Measurements from ENCODE around the gene CPNE7. TPM values are rescaled to one million over a fixed set of nuclear protein-coding genes. Genes with fewer than 3 reads are reported as not detected.

The CPNE7 gene
- total and polyA plus RNA-seq, 2 of the 8 experiments (the other 6 are each of a cell fraction or from before 2014, with no cell fraction given): 10.0 to 23.7 TPM

DNA sequence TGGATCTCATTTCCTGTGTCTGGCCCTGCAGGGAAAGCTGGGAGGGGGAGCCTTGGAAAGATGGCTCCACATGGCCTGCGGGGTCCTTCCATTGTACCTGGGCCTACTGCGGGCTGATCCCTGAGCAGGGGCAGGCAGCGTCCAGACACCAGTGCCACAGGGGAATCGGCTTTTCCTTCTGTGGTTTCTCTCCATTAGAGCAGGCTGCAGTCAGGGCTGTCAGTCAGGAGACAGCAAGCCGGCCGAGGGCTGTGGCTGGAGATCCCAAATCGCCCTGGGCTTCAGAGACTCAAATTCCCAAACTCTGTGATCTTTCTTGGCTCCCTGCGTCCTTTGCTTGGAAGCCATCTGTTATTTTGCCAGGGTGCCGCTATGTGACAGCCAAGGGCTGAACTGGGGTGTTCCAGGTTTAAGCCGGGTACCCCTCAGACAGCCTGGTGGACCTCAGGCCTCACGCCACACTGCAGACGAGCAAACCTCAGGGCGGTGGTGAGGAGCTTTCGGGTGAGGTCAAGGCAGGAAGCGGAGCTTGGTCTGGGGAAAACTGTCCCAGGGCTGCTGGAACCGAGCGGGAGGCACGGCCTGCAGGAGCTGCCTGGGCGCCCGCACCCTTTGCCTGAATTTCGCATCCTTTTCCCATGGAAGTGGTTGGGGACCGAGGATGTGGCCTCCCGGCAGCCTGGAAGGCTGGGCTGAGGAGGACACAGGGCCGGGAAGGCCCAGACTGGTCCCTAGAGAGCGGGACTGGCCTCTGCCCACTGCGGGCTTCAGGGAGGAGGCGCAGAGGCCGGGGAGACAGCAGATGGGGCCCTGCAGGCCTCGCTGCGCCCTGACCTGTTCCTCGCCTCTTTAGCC, 1.5 kb upstream of the CPNE7 start (continued):
- TF ChIP-seq, protein P1, sequence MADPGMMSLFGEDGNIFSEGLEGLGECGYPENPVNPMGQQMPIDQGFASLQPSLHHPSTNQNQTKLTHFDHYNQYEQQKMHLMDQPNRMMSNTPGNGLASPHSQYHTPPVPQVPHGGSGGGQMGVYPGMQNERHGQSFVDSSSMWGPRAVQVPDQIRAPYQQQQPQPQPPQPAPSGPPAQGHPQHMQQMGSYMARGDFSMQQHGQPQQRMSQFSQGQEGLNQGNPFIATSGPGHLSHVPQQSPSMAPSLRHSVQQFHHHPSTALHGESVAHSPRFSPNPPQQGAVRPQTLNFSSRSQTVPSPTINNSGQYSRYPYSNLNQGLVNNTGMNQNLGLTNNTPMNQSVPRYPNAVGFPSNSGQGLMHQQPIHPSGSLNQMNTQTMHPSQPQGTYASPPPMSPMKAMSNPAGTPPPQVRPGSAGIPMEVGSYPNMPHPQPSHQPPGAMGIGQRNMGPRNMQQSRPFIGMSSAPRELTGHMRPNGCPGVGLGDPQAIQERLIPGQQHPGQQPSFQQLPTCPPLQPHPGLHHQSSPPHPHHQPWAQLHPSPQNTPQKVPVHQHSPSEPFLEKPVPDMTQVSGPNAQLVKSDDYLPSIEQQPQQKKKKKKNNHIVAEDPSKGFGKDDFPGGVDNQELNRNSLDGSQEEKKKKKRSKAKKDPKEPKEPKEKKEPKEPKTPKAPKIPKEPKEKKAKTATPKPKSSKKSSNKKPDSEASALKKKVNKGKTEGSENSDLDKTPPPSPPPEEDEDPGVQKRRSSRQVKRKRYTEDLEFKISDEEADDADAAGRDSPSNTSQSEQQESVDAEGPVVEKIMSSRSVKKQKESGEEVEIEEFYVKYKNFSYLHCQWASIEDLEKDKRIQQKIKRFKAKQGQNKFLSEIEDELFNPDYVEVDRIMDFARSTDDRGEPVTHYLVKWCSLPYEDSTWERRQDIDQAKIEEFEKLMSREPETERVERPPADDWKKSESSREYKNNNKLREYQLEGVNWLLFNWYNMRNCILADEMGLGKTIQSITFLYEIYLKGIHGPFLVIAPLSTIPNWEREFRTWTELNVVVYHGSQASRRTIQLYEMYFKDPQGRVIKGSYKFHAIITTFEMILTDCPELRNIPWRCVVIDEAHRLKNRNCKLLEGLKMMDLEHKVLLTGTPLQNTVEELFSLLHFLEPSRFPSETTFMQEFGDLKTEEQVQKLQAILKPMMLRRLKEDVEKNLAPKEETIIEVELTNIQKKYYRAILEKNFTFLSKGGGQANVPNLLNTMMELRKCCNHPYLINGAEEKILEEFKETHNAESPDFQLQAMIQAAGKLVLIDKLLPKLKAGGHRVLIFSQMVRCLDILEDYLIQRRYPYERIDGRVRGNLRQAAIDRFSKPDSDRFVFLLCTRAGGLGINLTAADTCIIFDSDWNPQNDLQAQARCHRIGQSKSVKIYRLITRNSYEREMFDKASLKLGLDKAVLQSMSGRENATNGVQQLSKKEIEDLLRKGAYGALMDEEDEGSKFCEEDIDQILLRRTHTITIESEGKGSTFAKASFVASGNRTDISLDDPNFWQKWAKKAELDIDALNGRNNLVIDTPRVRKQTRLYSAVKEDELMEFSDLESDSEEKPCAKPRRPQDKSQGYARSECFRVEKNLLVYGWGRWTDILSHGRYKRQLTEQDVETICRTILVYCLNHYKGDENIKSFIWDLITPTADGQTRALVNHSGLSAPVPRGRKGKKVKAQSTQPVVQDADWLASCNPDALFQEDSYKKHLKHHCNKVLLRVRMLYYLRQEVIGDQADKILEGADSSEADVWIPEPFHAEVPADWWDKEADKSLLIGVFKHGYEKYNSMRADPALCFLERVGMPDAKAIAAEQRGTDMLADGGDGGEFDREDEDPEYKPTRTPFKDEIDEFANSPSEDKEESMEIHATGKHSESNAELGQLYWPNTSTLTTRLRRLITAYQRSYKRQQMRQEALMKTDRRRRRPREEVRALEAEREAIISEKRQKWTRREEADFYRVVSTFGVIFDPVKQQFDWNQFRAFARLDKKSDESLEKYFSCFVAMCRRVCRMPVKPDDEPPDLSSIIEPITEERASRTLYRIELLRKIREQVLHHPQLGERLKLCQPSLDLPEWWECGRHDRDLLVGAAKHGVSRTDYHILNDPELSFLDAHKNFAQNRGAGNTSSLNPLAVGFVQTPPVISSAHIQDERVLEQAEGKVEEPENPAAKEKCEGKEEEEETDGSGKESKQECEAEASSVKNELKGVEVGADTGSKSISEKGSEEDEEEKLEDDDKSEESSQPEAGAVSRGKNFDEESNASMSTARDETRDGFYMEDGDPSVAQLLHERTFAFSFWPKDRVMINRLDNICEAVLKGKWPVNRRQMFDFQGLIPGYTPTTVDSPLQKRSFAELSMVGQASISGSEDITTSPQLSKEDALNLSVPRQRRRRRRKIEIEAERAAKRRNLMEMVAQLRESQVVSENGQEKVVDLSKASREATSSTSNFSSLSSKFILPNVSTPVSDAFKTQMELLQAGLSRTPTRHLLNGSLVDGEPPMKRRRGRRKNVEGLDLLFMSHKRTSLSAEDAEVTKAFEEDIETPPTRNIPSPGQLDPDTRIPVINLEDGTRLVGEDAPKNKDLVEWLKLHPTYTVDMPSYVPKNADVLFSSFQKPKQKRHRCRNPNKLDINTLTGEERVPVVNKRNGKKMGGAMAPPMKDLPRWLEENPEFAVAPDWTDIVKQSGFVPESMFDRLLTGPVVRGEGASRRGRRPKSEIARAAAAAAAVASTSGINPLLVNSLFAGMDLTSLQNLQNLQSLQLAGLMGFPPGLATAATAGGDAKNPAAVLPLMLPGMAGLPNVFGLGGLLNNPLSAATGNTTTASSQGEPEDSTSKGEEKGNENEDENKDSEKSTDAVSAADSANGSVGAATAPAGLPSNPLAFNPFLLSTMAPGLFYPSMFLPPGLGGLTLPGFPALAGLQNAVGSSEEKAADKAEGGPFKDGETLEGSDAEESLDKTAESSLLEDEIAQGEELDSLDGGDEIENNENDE (IDR thresholded peaks at IDR 0.05; ENCODE audit: insufficient replicate concordance, low read length): no peak
- no peak for TF ChIP-seq KDM4A (IDR thresholded peaks at IDR 0.05; ENCODE audit: low read depth, low read length, severe bottlenecking)
- TF ChIP-seq TBP (IDR thresholded peaks at IDR 0.05; ENCODE audit: low read depth, low read length): no peak
- no peak for TF ChIP-seq RAD21 (IDR thresholded peaks at IDR 0.05 in 1 of 2, conservative IDR thresholded peaks at IDR 0.05 in 1 of 2; ENCODE audit: low read depth in 2 of 2, low read length in 2 of 2)
- TF ChIP-seq NANOG (IDR thresholded peaks at IDR 0.05; ENCODE audit: insufficient read depth, low read depth, low read length, poor library complexity, severe bottlenecking): no peak
- TF ChIP-seq, protein P2, sequence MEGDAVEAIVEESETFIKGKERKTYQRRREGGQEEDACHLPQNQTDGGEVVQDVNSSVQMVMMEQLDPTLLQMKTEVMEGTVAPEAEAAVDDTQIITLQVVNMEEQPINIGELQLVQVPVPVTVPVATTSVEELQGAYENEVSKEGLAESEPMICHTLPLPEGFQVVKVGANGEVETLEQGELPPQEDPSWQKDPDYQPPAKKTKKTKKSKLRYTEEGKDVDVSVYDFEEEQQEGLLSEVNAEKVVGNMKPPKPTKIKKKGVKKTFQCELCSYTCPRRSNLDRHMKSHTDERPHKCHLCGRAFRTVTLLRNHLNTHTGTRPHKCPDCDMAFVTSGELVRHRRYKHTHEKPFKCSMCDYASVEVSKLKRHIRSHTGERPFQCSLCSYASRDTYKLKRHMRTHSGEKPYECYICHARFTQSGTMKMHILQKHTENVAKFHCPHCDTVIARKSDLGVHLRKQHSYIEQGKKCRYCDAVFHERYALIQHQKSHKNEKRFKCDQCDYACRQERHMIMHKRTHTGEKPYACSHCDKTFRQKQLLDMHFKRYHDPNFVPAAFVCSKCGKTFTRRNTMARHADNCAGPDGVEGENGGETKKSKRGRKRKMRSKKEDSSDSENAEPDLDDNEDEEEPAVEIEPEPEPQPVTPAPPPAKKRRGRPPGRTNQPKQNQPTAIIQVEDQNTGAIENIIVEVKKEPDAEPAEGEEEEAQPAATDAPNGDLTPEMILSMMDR (IDR thresholded peaks at IDR 0.05; ENCODE audit: control extremely low read depth in 1 of 3, insufficient read depth in 1 of 3, low read depth in 1 of 3, low read length in 3 of 3): peak in 1 of 3 experiments; percentile 3; a peak in 1 of 4 replicates

Data from H1 (cell line).